ENCODE results near the gene DSCAML1. TPM values are rescaled to one million over a fixed set of nuclear protein-coding genes. Genes with fewer than 3 reads are reported as not detected.
A peak's percentile ranks its signal among the peaks of the same experiment; 100 is the strongest.

The DSCAML1 gene
- total RNA-seq, 1 experiment from 2014 or later, result 0.15 TPM

- Mint-ChIP-seq H3K36me3 (ENCODE audit: insufficient read depth in 1 of 3, low read depth in 3 of 3) (peaks cover 15 to 52% (median 45%) of the 10 kb centered on the region in 3 experiments), H3K9me3 (no peaks in the 10 kb centered on the region), H3K27me3 (ENCODE audit: low read depth) (no peaks in the 10 kb centered on the region), H3K4me3 (no peak overlapping the region), H3K27ac (peak overlapping the region in 2 of 3 experiments; percentile 60 to 80; a peak in 2 of 7 replicates), H3K4me1 (no peaks in the 10 kb centered on the region)
- Histone ChIP-seq H2AK5ac (ENCODE audit: insufficient read length, low read length) (no peak overlapping the region), H2BK12ac (ENCODE audit: insufficient read length, low read depth, low read length) (no peak overlapping the region), H3K27me3 (ENCODE audit: insufficient read depth, low read length) (no peaks in the 10 kb centered on the region), H2BK5ac (ENCODE audit: insufficient read length, low read length) (no peak overlapping the region), H4K5ac (ENCODE audit: insufficient read length, low read depth, low read length) (no peak overlapping the region), H4K20me1 (ENCODE audit: control insufficient read depth, insufficient read depth, insufficient read length) (no peaks in the 10 kb centered on the region), H3K79me2 (ENCODE audit: insufficient read depth, low read length) (no peaks in the 10 kb centered on the region), H3K4me2 (ENCODE audit: insufficient read depth, insufficient read length, low read length) (no peak overlapping the region), H3K4me1 (ENCODE audit: insufficient read depth, low read length) (no peaks in the 10 kb centered on the region), H3K23ac (ENCODE audit: insufficient read length, low read depth, low read length) (no peak overlapping the region), H2AFZ (ENCODE audit: low read length) (no peak overlapping the region), H3K9me3 (ENCODE audit: control insufficient read depth, low read depth, low read length) (no peaks in the 10 kb centered on the region), H3K9ac (ENCODE audit: extremely low read depth, insufficient read length, low read length) (no peak overlapping the region), H3K4ac (ENCODE audit: low read depth, low read length) (no peak overlapping the region), H3K23me2 (ENCODE audit: insufficient read length, low read depth, low read length, poor library complexity, severe bottlenecking) (no peaks in the 10 kb centered on the region), H2BK20ac (ENCODE audit: low read depth, low read length, poor library complexity, severe bottlenecking) (no peak overlapping the region), H4K91ac (ENCODE audit: insufficient read length, low read depth, low read length) (no peak overlapping the region), H3K14ac (ENCODE audit: insufficient read depth, low read length) (no peak overlapping the region), H3K79me1 (ENCODE audit: insufficient read depth, low read depth, low read length, poor library complexity, severe bottlenecking) (no peaks in the 10 kb centered on the region), H4K8ac (replicated peaks; ENCODE audit: insufficient read length, low read depth, low read length) (no peak overlapping the region), H3K56ac (ENCODE audit: insufficient read length, low read depth, low read length) (no peak overlapping the region), H3K18ac (ENCODE audit: insufficient read length, low read depth, low read length) (no peak overlapping the region), H3K27ac (ENCODE audit: insufficient read length, low read depth, low read length) (no peak overlapping the region), H2BK15ac (ENCODE audit: low read depth, low read length) (no peak overlapping the region), H3T11ph (ENCODE audit: low read length) (no peak overlapping the region), H2BK120ac (ENCODE audit: low read depth, low read length, poor library complexity, severe bottlenecking) (no peak overlapping the region)
- TF ChIP-seq CTCF (conservative IDR thresholded peaks at IDR 0.05), result no peak
- DNase-seq, result no peak
- WGBS (ENCODE audit: extremely low coverage, insufficient read length, low lambda C conversion rate), result no CpG with 5 or more reads among the region's 8 CpGs
These were observed 406.3 kb downstream of the DSCAML1 start for GRCh38 chr11:117390743-117391142.

Measured in H9 (cell line).